ENCODE measurements around the gene ARSB. TPM values are rescaled to one million over a fixed set of nuclear protein-coding genes. Genes with fewer than 3 reads are reported as not detected.
A peak's percentile ranks its signal among the peaks of the same experiment; 100 is the strongest.
"Not testable (repeated sequence)": the region's sequence is repeated elsewhere in the genome, so short reads cannot be mapped to it uniquely, and the experiment has no call there.

The ARSB gene
- total RNA-seq, 1 donor from 2014 or later: 14.3 TPM

GRCh38 chr5:78912085-78912771 is 72.9 kb downstream of the ARSB start:
- Histone ChIP-seq H3K9me3 (replicated peaks) (no peaks in the 10 kb centered on the region), H3K27me3 (ENCODE audit: low read depth) (no peaks in the 10 kb centered on the region), H3K4me1 (peaks cover 33% of the 10 kb centered on the region), H3K27ac (replicated peaks) (peak overlapping the region; percentile 54), H3K4me3 (no peak overlapping the region), H3K36me3 (no peaks in the 10 kb centered on the region)
- DNase-seq: no peak
- no peak for TF ChIP-seq CTCF (IDR thresholded peaks at IDR 0.05; ENCODE audit: borderline replicate concordance)
- intact Hi-C loops (cut with micrococcal nuclease): no loop called here

- H3K9me3 ChIP-seq (replicated peaks); H3K4me3 ChIP-seq; intact Hi-C loops (cut with micrococcal nuclease); DNase-seq; H3K36me3 ChIP-seq; H3K27me3 ChIP-seq (ENCODE audit: low read depth): not testable (repeated sequence)
- Histone ChIP-seq H3K4me1 (peaks cover 54% of the 10 kb centered on the region), H3K27ac (replicated peaks) (peak overlapping the region; percentile 79)
Observed at GRCh38 chr5:78909224-78909983, 75.7 kb downstream of the ARSB start.

GRCh38 chr5:78908173-78909061 is 76.7 kb downstream of the ARSB start:
- Histone ChIP-seq H3K27me3 (ENCODE audit: low read depth) (no peaks in the 10 kb centered on the region), H3K36me3 (no peaks in the 10 kb centered on the region), H3K4me3 (peak overlapping the region; percentile 50), H3K9me3 (replicated peaks) (no peaks in the 10 kb centered on the region), H3K27ac (replicated peaks) (peak overlapping the region; percentile 79), H3K4me1 (peaks cover 54% of the 10 kb centered on the region)
- peak; percentile 68 for DNase-seq
- TF ChIP-seq CTCF (IDR thresholded peaks at IDR 0.05; ENCODE audit: borderline replicate concordance): no peak
- intact Hi-C loops (cut with micrococcal nuclease): no loop called here

- H3K27me3 ChIP-seq (ENCODE audit: low read depth): no peaks in the 10 kb centered on the region
- intact Hi-C loops (cut with micrococcal nuclease): no loop called here
- H3K36me3 ChIP-seq: no peaks in the 10 kb centered on the region
- H3K27ac ChIP-seq (replicated peaks): peak overlapping the region; percentile 79
- peaks cover 52% of the 10 kb centered on the region for H3K4me1 ChIP-seq
- no peaks in the 10 kb centered on the region for H3K9me3 ChIP-seq (replicated peaks)
- H3K4me3 ChIP-seq: peak overlapping the region; percentile 50
- TF ChIP-seq CTCF (IDR thresholded peaks at IDR 0.05; ENCODE audit: borderline replicate concordance): no peak
- peak; percentile 32 for DNase-seq
Observed at GRCh38 chr5:78907255-78907891, 77.7 kb downstream of the ARSB start.

GRCh38 chr5:78905084-78905938 is 79.8 kb downstream of the ARSB start:
- no peak overlapping the region for H3K4me3 ChIP-seq
- intact Hi-C loops (cut with micrococcal nuclease): no loop called here
- TF ChIP-seq CTCF (IDR thresholded peaks at IDR 0.05; ENCODE audit: borderline replicate concordance): no peak
- no peaks in the 10 kb centered on the region for H3K36me3 ChIP-seq
- no peaks in the 10 kb centered on the region for H3K27me3 ChIP-seq (ENCODE audit: low read depth)
- H3K4me1 ChIP-seq: peaks cover 47% of the 10 kb centered on the region
- H3K9me3 ChIP-seq (replicated peaks): no peaks in the 10 kb centered on the region
- DNase-seq: no peak
- H3K27ac ChIP-seq (replicated peaks): no peak overlapping the region

All from left ventricle myocardium inferior (tissue), 1 donor.